ENCODE results near the gene MYD88. TPM values are rescaled to one million over a fixed set of nuclear protein-coding genes. Genes with fewer than 3 reads are reported as not detected.

The MYD88 gene
- total RNA-seq, 1 donor from 2014 or later: 45.9 TPM

GRCh38 chr3:38173834-38174418 lies 35.5 kb downstream of the MYD88 start:
- TF ChIP-seq POLR2A (IDR thresholded peaks at IDR 0.05) (no peak), POLR2AphosphoS5 (IDR thresholded peaks at IDR 0.05; ENCODE audit: insufficient read depth in 1 of 2, low read depth in 1 of 2) (no peak), CTCF (IDR thresholded peaks at IDR 0.05) (no peak)
- peaks cover 25% of the 10 kb centered on the region for H3K4me1 ChIP-seq
- no peak overlapping the region for H3K27ac ChIP-seq
- DNase-seq (ENCODE audit: extremely low spot score in 2 of 2): no peak
- no peaks in the 10 kb centered on the region for H3K9me3 ChIP-seq
- H3K4me3 ChIP-seq: no peak overlapping the region
- H3K36me3 ChIP-seq: no peaks in the 10 kb centered on the region
- no peaks in the 10 kb centered on the region for H3K27me3 ChIP-seq
- intact Hi-C loops (cut with DNase I): no loop called here

GRCh38 chr3:38177181-38177580 lies 38.7 kb downstream of the MYD88 start:
- no peak overlapping the region for H3K4me3 ChIP-seq
- no peaks in the 10 kb centered on the region for H3K27me3 ChIP-seq
- H3K27ac ChIP-seq: no peak overlapping the region
- intact Hi-C loops (cut with DNase I): no loop called here
- H3K4me1 ChIP-seq: peaks cover 19% of the 10 kb centered on the region
- TF ChIP-seq POLR2AphosphoS5 (IDR thresholded peaks at IDR 0.05; ENCODE audit: insufficient read depth in 1 of 2, low read depth in 1 of 2) (no peak), CTCF (IDR thresholded peaks at IDR 0.05) (no peak), POLR2A (IDR thresholded peaks at IDR 0.05) (no peak)
- no peaks in the 10 kb centered on the region for H3K9me3 ChIP-seq
- H3K36me3 ChIP-seq: no peaks in the 10 kb centered on the region
- DNase-seq (ENCODE audit: extremely low spot score in 2 of 2): no peak

GRCh38 chr3:38186781-38187180 lies 48.3 kb downstream of the MYD88 start:
- Histone ChIP-seq H3K27me3 (no peaks in the 10 kb centered on the region), H3K4me3 (no peak overlapping the region), H3K27ac (no peak overlapping the region), H3K9me3 (no peaks in the 10 kb centered on the region), H3K36me3 (peaks cover 0 to 6% of the 10 kb centered on the region in 2 donors), H3K4me1 (peaks cover 11% of the 10 kb centered on the region)
- no peak for DNase-seq (ENCODE audit: extremely low spot score in 2 of 2)
- intact Hi-C loops (cut with DNase I): no loop called here
- no peak for TF ChIP-seq POLR2AphosphoS5 (IDR thresholded peaks at IDR 0.05; ENCODE audit: insufficient read depth in 1 of 2, low read depth in 1 of 2)
- no peak for TF ChIP-seq CTCF (IDR thresholded peaks at IDR 0.05)
- TF ChIP-seq POLR2A (IDR thresholded peaks at IDR 0.05): no peak

- H3K4me1 ChIP-seq: peaks cover 4% of the 10 kb centered on the region
- TF ChIP-seq CTCF (IDR thresholded peaks at IDR 0.05): no peak
- no peak for TF ChIP-seq POLR2A (IDR thresholded peaks at IDR 0.05)
- no peak for TF ChIP-seq POLR2AphosphoS5 (IDR thresholded peaks at IDR 0.05; ENCODE audit: insufficient read depth in 1 of 2, low read depth in 1 of 2)
- H3K36me3 ChIP-seq: no peaks in the 10 kb centered on the region
- no peak for DNase-seq (ENCODE audit: extremely low spot score in 2 of 2)
- intact Hi-C loops (cut with DNase I): no loop called here
- no peak overlapping the region for H3K4me3 ChIP-seq
- no peaks in the 10 kb centered on the region for H3K9me3 ChIP-seq
- H3K27me3 ChIP-seq: no peaks in the 10 kb centered on the region
- no peak overlapping the region for H3K27ac ChIP-seq
These were observed 52.0 kb downstream of the MYD88 start for GRCh38 chr3:38190481-38190881.

Small RNA genes lying within 50 kb of the gene (small RNA-seq; reads per million reads assigned to genes)
- not detected for gene RF00019

Other genes starting within 250 kb of the MYD88 start
- gene VILL, start 147.9 kb upstream of the MYD88 start, total RNA-seq: 7.9 TPM
- gene PLCD1, start 109.0 kb upstream of the MYD88 start, total RNA-seq: 68.5 TPM
- 0.25 TPM for gene DLEC1, start 99.5 kb upstream of the MYD88 start, total RNA-seq
- gene ACAA1, start 1.5 kb upstream of the MYD88 start, total RNA-seq: 53.0 TPM
- gene OXSR1, start 26.9 kb downstream of the MYD88 start, total RNA-seq: 22.8 TPM
- gene SLC22A13, start 127.2 kb downstream of the MYD88 start, total RNA-seq: not detected
- 0.49 TPM for gene SLC22A14, start 143.6 kb downstream of the MYD88 start, total RNA-seq
- gene XYLB, start 208.1 kb downstream of the MYD88 start, total RNA-seq: 3.4 TPM

Data from vagina (tissue), 2 donors.